Peyer's patch (tissue), 4 donors: Measurements from ENCODE around the gene KIT.

Source experiments
- CTCF ChIP-seq, 6 experiments: fragments of 450-650 bp in 4 of 6; fragments of 200-600 bp in 2 of 6; sonication (generic) in 1 of 6; IDR thresholded peaks; one replicate each; pipeline ENCODE4 v1.5.1; 2017 to 2019; ENCODE audit warnings: antibody characterized with exemption in 6 of 6, mild to moderate bottlenecking in 3 of 6, moderate library complexity in 1 of 6
- POLR2A ChIP-seq, 2 donors: fragments of 450-650 bp; IDR thresholded peaks; one replicate each; pipeline ENCODE4 v1.5.1; 2017; ENCODE audit warnings: antibody characterized with exemption in 2 of 2, mild to moderate bottlenecking in 2 of 2, moderate library complexity in 2 of 2

GRCh38 chr4:54773022-54773421, 115.3 kb downstream of the KIT start:
- TF ChIP-seq CTCF (IDR thresholded peaks at IDR 0.05) (no peak), POLR2A (IDR thresholded peaks at IDR 0.05) (no peak)
